Uterus (tissue), 4 donors: ENCODE measurements around the gene LACC1. TPM values are rescaled to one million over a fixed set of nuclear protein-coding genes. Genes with fewer than 3 reads are reported as not detected.

Experiments
- DNase-seq, 2 donors: peaks; one replicate each; pipeline ENCODE4 v3.0.0-alpha.2; 2019 to 2020
- H3K27ac ChIP-seq, 2 donors: fragments of 200-600 bp; sonication (generic); 1 replicate in 1 of 2; 2 replicates in 1 of 2; pipeline ENCODE4 v1.5.1; 2016 to 2018
- H3K27me3 ChIP-seq, 2 donors: fragments of 200-600 bp; sonication (generic); one replicate each; pipeline ENCODE4 v1.5.1; 2018 to 2019; ENCODE audit warnings: control low read depth in 1 of 2
- H3K36me3 ChIP-seq, 2 donors: fragments of 200-600 bp; sonication (generic); one replicate each; pipeline ENCODE4 v1.5.1; 2019; ENCODE audit warnings: control low read depth in 1 of 2
- H3K4me1 ChIP-seq, 2 donors: fragments of 200-600 bp; sonication (generic); one replicate each; pipeline ENCODE4 v1.5.1; 2018 to 2019; ENCODE audit warnings: control low read depth in 1 of 2
- H3K4me3 ChIP-seq, 2 donors: fragments of 200-600 bp; sonication (generic); 1 replicate in 1 of 2; 2 replicates in 1 of 2; pipeline ENCODE4 v1.5.1; 2018 to 2019; ENCODE audit warnings: mild to moderate bottlenecking in 1 of 2
- H3K9me3 ChIP-seq, 2 donors: fragments of 200-600 bp; sonication (generic); one replicate each; pipeline ENCODE4 v1.5.1; 2019; ENCODE audit warnings: control low read depth in 1 of 2
- CTCF ChIP-seq, 4 experiments: fragments of 200-600 bp in 2 of 4; fragments of 450-650 bp in 2 of 4; sonication (generic) in 2 of 4; IDR thresholded peaks; one replicate each; pipeline ENCODE4 v1.5.1; 2016 to 2019; ENCODE audit warnings: antibody characterized with exemption in 4 of 4, mild to moderate bottlenecking in 2 of 4, moderate library complexity in 1 of 4
- POLR2A ChIP-seq, 2 donors: fragments of 450-650 bp; IDR thresholded peaks; one replicate each; pipeline ENCODE4 v1.6.1; 2016; ENCODE audit warnings: antibody characterized with exemption in 2 of 2, mild to moderate bottlenecking in 1 of 2, moderate library complexity in 1 of 2
- intact Hi-C: fragments of 100-400 bp; cut with DNase I; formaldehyde crosslinking; loops from one replicate; pipeline ENCODE4 v1.15.1; 2023; ENCODE audit warnings: low total_unique reads
- total RNA-seq, 4 donors: library from RNA; depleted of rRNA in 3 of 4; stranded (reverse); fragments of >200 nt in 3 of 4; gene quantifications; one replicate each; pipeline versions ENCODE4 v1.1.0 to v1.2.4, GENCODE V29; 2014 to 2023
- donor health status: DM: yes; HTN: yes; CAD: no.

The LACC1 gene
- total RNA-seq, 4 donors from 2014 or later: 1.0 to 7.7 (median 5.4) TPM

GRCh38 chr13:43905435-43906031 is 25.8 kb downstream of the LACC1 start:
- intact Hi-C loops: loop anchor here (10.0 kb wide), 1 partner anchor 539 kb away; no protein-coding TSS in a partner anchor
- H3K27me3 ChIP-seq: no peaks in the 10 kb centered on the region
- H3K9me3 ChIP-seq: no peaks in the 10 kb centered on the region
- no peak overlapping the region for H3K4me3 ChIP-seq
- peak; percentile 66 to 94 (median 82) for TF ChIP-seq CTCF (IDR thresholded peaks at IDR 0.05)
- TF ChIP-seq POLR2A (IDR thresholded peaks at IDR 0.05): no peak
- DNase-seq: peak; percentile 18 to 46
- no peaks in the 10 kb centered on the region for H3K36me3 ChIP-seq
- no peak overlapping the region for H3K27ac ChIP-seq
- no peaks in the 10 kb centered on the region for H3K4me1 ChIP-seq

- H3K36me3 ChIP-seq: no peaks in the 10 kb centered on the region
- no peak for DNase-seq
- intact Hi-C loops: loop anchor here (10.0 kb wide), 1 partner anchor 536 kb away; no protein-coding TSS in a partner anchor
- H3K27me3 ChIP-seq: no peaks in the 10 kb centered on the region
- no peaks in the 10 kb centered on the region for H3K4me1 ChIP-seq
- TF ChIP-seq POLR2A (IDR thresholded peaks at IDR 0.05) (no peak), CTCF (IDR thresholded peaks at IDR 0.05) (peak; percentile 41 to 58 (median 50))
- no peak overlapping the region for H3K27ac ChIP-seq
- no peak overlapping the region for H3K4me3 ChIP-seq
- H3K9me3 ChIP-seq: no peaks in the 10 kb centered on the region
Observed at GRCh38 chr13:43908156-43909126, 28.7 kb downstream of the LACC1 start.

- Histone ChIP-seq H3K27ac (no peak overlapping the region), H3K27me3 (no peaks in the 10 kb centered on the region), H3K9me3 (no peaks in the 10 kb centered on the region), H3K4me1 (no peaks in the 10 kb centered on the region), H3K36me3 (no peaks in the 10 kb centered on the region), H3K4me3 (no peak overlapping the region)
- intact Hi-C loops: no loop called here
- DNase-seq: no peak
- TF ChIP-seq POLR2A (IDR thresholded peaks at IDR 0.05) (no peak), CTCF (IDR thresholded peaks at IDR 0.05) (no peak)
Observed at GRCh38 chr13:43910856-43911255, 31.2 kb downstream of the LACC1 start.

- no peaks in the 10 kb centered on the region for H3K27me3 ChIP-seq
- no peaks in the 10 kb centered on the region for H3K9me3 ChIP-seq
- DNase-seq: no peak
- H3K4me3 ChIP-seq: no peak overlapping the region
- intact Hi-C loops: no loop called here
- no peak for TF ChIP-seq CTCF (IDR thresholded peaks at IDR 0.05)
- TF ChIP-seq POLR2A (IDR thresholded peaks at IDR 0.05): no peak
- H3K27ac ChIP-seq: no peak overlapping the region
- H3K4me1 ChIP-seq: no peaks in the 10 kb centered on the region
- no peaks in the 10 kb centered on the region for H3K36me3 ChIP-seq
Observed at GRCh38 chr13:43911278-43911677, 31.6 kb downstream of the LACC1 start.

GRCh38 chr13:43911871-43912270 is 32.2 kb downstream of the LACC1 start:
- Histone ChIP-seq H3K27ac (no peak overlapping the region), H3K4me3 (no peak overlapping the region), H3K4me1 (no peaks in the 10 kb centered on the region), H3K36me3 (no peaks in the 10 kb centered on the region), H3K9me3 (no peaks in the 10 kb centered on the region), H3K27me3 (no peaks in the 10 kb centered on the region)
- no peak for TF ChIP-seq POLR2A (IDR thresholded peaks at IDR 0.05)
- no peak for TF ChIP-seq CTCF (IDR thresholded peaks at IDR 0.05)
- DNase-seq: no peak
- intact Hi-C loops: no loop called here
